HL-60 (cell line): ENCODE data around the gene RAB34.

ENCODE experiments used
- DNase-seq, 2 experiments: peaks; one replicate each; pipeline ENCODE4 v3.0.0-alpha.2; 2010 to 2020; ENCODE audit warnings: low read depth in 1 of 2, low spot score in 1 of 2
- H3K27ac ChIP-seq: fragments of 250-450 bp; sonication (Bioruptor Pico); replicated peaks from 2 replicates; pipeline ENCODE4 v1.5.1; 2020; ENCODE audit warnings: mild to moderate bottlenecking, moderate library complexity
- H3K27me3 ChIP-seq: fragments of 250-450 bp; sonication (Bioruptor Pico); 2 replicates; pipeline ENCODE4 v1.5.1; 2021; ENCODE audit warnings: mild to moderate bottlenecking, moderate library complexity; ENCODE audit not compliant: insufficient read depth, poor library complexity, severe bottlenecking
- H3K4me3 ChIP-seq: replicated peaks from 2 replicates; pipeline ENCODE4 v1.5.1; 2011; ENCODE audit warnings: mild to moderate bottlenecking, control low read depth, low read length; ENCODE audit not compliant: insufficient read depth
- CTCF ChIP-seq: IDR thresholded peaks from one replicate; pipeline ENCODE4 v1.5.1; 2011; ENCODE audit warnings: low read length, control low read depth, inconsistent platforms; ENCODE audit not compliant: insufficient read depth
- GABPA ChIP-seq: IDR thresholded peaks from 2 replicates; pipeline ENCODE4 v1.6.1; 2012; ENCODE audit warnings: low read depth
- POLR2AphosphoS5 ChIP-seq: IDR thresholded peaks from 2 replicates; pipeline ENCODE4 v1.6.1; 2012; ENCODE audit warnings: low read depth
- REST ChIP-seq: IDR thresholded peaks from 2 replicates; pipeline ENCODE4 v1.6.1; 2012; ENCODE audit warnings: low read depth; ENCODE audit not compliant: insufficient replicate concordance
- SPI1 ChIP-seq: IDR thresholded peaks from 2 replicates; pipeline ENCODE4 v1.6.1; 2012; ENCODE audit warnings: low read depth, mild to moderate bottlenecking, borderline replicate concordance

Gene RAB34

GRCh38 chr17:28686296-28686695 is 31.4 kb downstream of the RAB34 start:
- no peak for TF ChIP-seq REST
- no peak for TF ChIP-seq GABPA
- no peak for TF ChIP-seq CTCF
- TF ChIP-seq SPI1, result no peak
- no peak for TF ChIP-seq POLR2AphosphoS5
- Histone ChIP-seq H3K27me3 (no peaks in the 10 kb centered on the region), H3K4me3 (no peak overlapping the region), H3K27ac (no peak overlapping the region)
- no peak for DNase-seq

GRCh38 chr17:28685366-28685765 is 32.3 kb downstream of the RAB34 start:
- DNase-seq, result no peak
- Histone ChIP-seq H3K27me3 (no peaks in the 10 kb centered on the region), H3K27ac (no peak overlapping the region), H3K4me3 (no peak overlapping the region)
- TF ChIP-seq REST (no peak), SPI1 (no peak), CTCF (no peak), POLR2AphosphoS5 (no peak), GABPA (no peak)

GRCh38 chr17:28684963-28685362 is 32.7 kb downstream of the RAB34 start:
- Histone ChIP-seq H3K27ac (no peak overlapping the region), H3K4me3 (no peak overlapping the region), H3K27me3 (no peaks in the 10 kb centered on the region)
- DNase-seq, result no peak
- TF ChIP-seq CTCF (no peak), GABPA (no peak), REST (no peak), POLR2AphosphoS5 (no peak), SPI1 (no peak)
